Large intestine (tissue), 3 donors: ENCODE measurements around the gene PLAAT4. TPM values are rescaled to one million over a fixed set of nuclear protein-coding genes. Genes with fewer than 3 reads are reported as not detected.
A peak's percentile ranks its signal among the peaks of the same experiment; 100 is the strongest.
"Not testable (repeated sequence)": the region's sequence is repeated elsewhere in the genome, so short reads cannot be mapped to it uniquely, and the experiment has no call there.

ENCODE experiments used
- DNase-seq, 2 donors: peaks; one replicate each; pipeline versions ENCODE4 v3.0.0 to v3.0.0-alpha.2; 2013
- H3K27ac ChIP-seq: one replicate; pipeline ENCODE4 v1.5.1; 2013; ENCODE audit warnings: low read length
- H3K27me3 ChIP-seq: 2 replicates; pipeline ENCODE4 v1.6.1; 2013; ENCODE audit warnings: low read length; ENCODE audit not compliant: control insufficient read depth, insufficient read depth
- H3K36me3 ChIP-seq: 2 replicates; pipeline ENCODE4 v1.6.1; 2013; ENCODE audit warnings: low read length; ENCODE audit not compliant: control insufficient read depth, insufficient read depth
- H3K4me1 ChIP-seq: one replicate; pipeline ENCODE4 v1.6.1; 2013; ENCODE audit warnings: low read length; ENCODE audit not compliant: control insufficient read depth, insufficient read depth
- H3K4me3 ChIP-seq: one replicate; pipeline ENCODE4 v1.5.1; 2013; ENCODE audit warnings: low read length
- H3K9me3 ChIP-seq: one replicate; pipeline ENCODE4 v1.6.1; 2013; ENCODE audit warnings: mild to moderate bottlenecking, low read depth, low read length, moderate library complexity; ENCODE audit not compliant: control insufficient read depth
- WGBS: methylation state at CpG from one replicate; pipeline ENCODE4 v1.1.5; 2013; ENCODE audit warnings: low lambda C conversion rate; ENCODE audit not compliant: insufficient coverage; 5-methylcytosine and 5-hydroxymethylcytosine counted together
- polyA plus RNA-seq: library from polyadenylated mRNA; unstranded; fragments of 120-200 nt; gene quantifications from one replicate; pipeline ENCODE4 v1.2.1, GENCODE V29; 2013

PLAAT4 gene
- polyA plus RNA-seq, 1 donor: 20.3 TPM

- H3K36me3 ChIP-seq: no peaks in the 10 kb centered on the region
- no CpG with 5 or more reads among the region's 4 CpGs for WGBS
- H3K27me3 ChIP-seq: no peaks in the 10 kb centered on the region
- DNase-seq: peak; percentile 89 to 94
- H3K4me1 ChIP-seq: peaks cover 33% of the 10 kb centered on the region
- no peaks in the 10 kb centered on the region for H3K9me3 ChIP-seq
- no peak overlapping the region for H3K4me3 ChIP-seq
- peak overlapping the region; percentile 73 for H3K27ac ChIP-seq
Measured at GRCh38 chr11:63564784-63565350, 28.3 kb downstream of the PLAAT4 start.

- WGBS: 0% methylated on average over 1 of the region's 5 CpGs
- Histone ChIP-seq H3K9me3 (no peaks in the 10 kb centered on the region), H3K27me3 (no peaks in the 10 kb centered on the region), H3K4me1 (peaks cover 33% of the 10 kb centered on the region), H3K36me3 (no peaks in the 10 kb centered on the region), H3K4me3 (no peak overlapping the region), H3K27ac (peak overlapping the region; percentile 75)
- peak; percentile 81 to 95 for DNase-seq
Measured at GRCh38 chr11:63567044-63567840, 30.6 kb downstream of the PLAAT4 start.

- no peak overlapping the region for H3K27ac ChIP-seq
- H3K9me3 ChIP-seq: no peaks in the 10 kb centered on the region
- no peaks in the 10 kb centered on the region for H3K36me3 ChIP-seq
- H3K4me1 ChIP-seq: peaks cover 29% of the 10 kb centered on the region
- no peak for DNase-seq
- WGBS: 100% methylated on average over 1 of the region's 3 CpGs
- no peak overlapping the region for H3K4me3 ChIP-seq
- H3K27me3 ChIP-seq: no peaks in the 10 kb centered on the region
Measured at GRCh38 chr11:63569570-63569969, 33.0 kb downstream of the PLAAT4 start.

- no peak overlapping the region for H3K27ac ChIP-seq
- no peaks in the 10 kb centered on the region for H3K9me3 ChIP-seq
- H3K36me3 ChIP-seq: no peaks in the 10 kb centered on the region
- no peaks in the 10 kb centered on the region for H3K27me3 ChIP-seq
- no peak for DNase-seq
- H3K4me3 ChIP-seq: no peak overlapping the region
- H3K4me1 ChIP-seq: peaks cover 15% of the 10 kb centered on the region
- 74% methylated on average over 2 of the region's 3 CpGs for WGBS
Measured at GRCh38 chr11:63572026-63572688, 35.5 kb downstream of the PLAAT4 start.

GRCh38 chr11:63573881-63574855 lies 37.6 kb downstream of the PLAAT4 start:
- Histone ChIP-seq H3K4me1 (peaks cover 13% of the 10 kb centered on the region), H3K36me3 (no peaks in the 10 kb centered on the region), H3K27ac (peak overlapping the region; percentile 90), H3K9me3 (no peaks in the 10 kb centered on the region), H3K27me3 (no peaks in the 10 kb centered on the region), H3K4me3 (peak overlapping the region; percentile 14)
- 61% methylated on average over 3 of the region's 15 CpGs for WGBS
- peak; percentile 97 to 99 for DNase-seq

GRCh38 chr11:63574856-63575602 lies 38.4 kb downstream of the PLAAT4 start:
- Histone ChIP-seq H3K27ac (peak overlapping the region; percentile 90), H3K27me3 (no peaks in the 10 kb centered on the region), H3K9me3 (no peaks in the 10 kb centered on the region), H3K36me3 (no peaks in the 10 kb centered on the region), H3K4me1 (peaks cover 13% of the 10 kb centered on the region), H3K4me3 (peak overlapping the region; percentile 14)
- WGBS: 8% methylated on average over 2 of the region's 10 CpGs
- DNase-seq: peak; percentile 76 to 82

- H3K36me3 ChIP-seq, H3K27me3 ChIP-seq, DNase-seq, H3K9me3 ChIP-seq, H3K27ac ChIP-seq, H3K4me3 ChIP-seq: not testable (repeated sequence)
- 100% methylated on average over 1 of the region's 3 CpGs for WGBS
- H3K4me1 ChIP-seq: peaks cover 11% of the 10 kb centered on the region
Measured at GRCh38 chr11:63578882-63579281, 42.3 kb downstream of the PLAAT4 start.

- H3K9me3 ChIP-seq, H3K4me3 ChIP-seq, H3K4me1 ChIP-seq, DNase-seq, H3K27ac ChIP-seq, H3K36me3 ChIP-seq, H3K27me3 ChIP-seq: not testable (repeated sequence)
- WGBS: no CpG with 5 or more reads among the region's 7 CpGs
Measured at GRCh38 chr11:63581224-63581623, 44.6 kb downstream of the PLAAT4 start.

GRCh38 chr11:63583357-63583677 lies 46.7 kb downstream of the PLAAT4 start:
- Histone ChIP-seq H3K9me3 (peaks cover 4% of the 10 kb centered on the region), H3K4me3 (no peak overlapping the region), H3K27ac (no peak overlapping the region), H3K27me3 (no peaks in the 10 kb centered on the region), H3K4me1 (no peaks in the 10 kb centered on the region), H3K36me3 (no peaks in the 10 kb centered on the region)
- no peak for DNase-seq
